ENCODE results near the gene WWOX.
A peak's percentile ranks its signal among the peaks of the same experiment; 100 is the strongest.

The WWOX gene

GRCh38 chr16:79055251-79055970, 956.0 kb downstream of the WWOX start:
- DNase-seq, result no peak

- no peak for DNase-seq
These were observed 961.7 kb downstream of the WWOX start for GRCh38 chr16:79061181-79061580.

DNA sequence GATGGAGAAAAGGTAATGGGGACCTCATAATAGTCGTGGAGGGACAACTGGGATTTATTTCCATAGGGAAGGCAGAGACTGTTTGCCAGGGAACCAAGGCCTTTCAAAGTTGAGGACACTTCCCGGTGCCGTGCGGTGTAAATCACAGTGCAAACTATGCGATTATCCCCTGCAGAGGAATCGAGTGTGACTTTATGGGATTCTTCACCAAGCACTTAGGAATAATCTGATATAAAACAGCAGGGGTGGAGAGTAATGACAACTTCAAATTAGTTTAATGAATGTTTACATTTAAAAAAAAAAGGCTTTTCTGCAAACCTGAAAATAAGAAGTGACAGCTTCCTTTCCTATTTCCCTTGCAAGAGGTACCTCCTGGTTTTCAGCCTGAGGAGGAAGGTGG, 962.9 kb downstream of the WWOX start:
- no peak for DNase-seq

GRCh38 chr16:79062821-79063220, 963.4 kb downstream of the WWOX start:
- DNase-seq, result no peak

- DNase-seq, result no peak
These were observed 965.0 kb downstream of the WWOX start for GRCh38 chr16:79064256-79064972.

GRCh38 chr16:79066561-79066960, 967.1 kb downstream of the WWOX start:
- no peak for DNase-seq

GRCh38 chr16:79067600-79067999, 968.1 kb downstream of the WWOX start:
- no peak for DNase-seq

DNA sequence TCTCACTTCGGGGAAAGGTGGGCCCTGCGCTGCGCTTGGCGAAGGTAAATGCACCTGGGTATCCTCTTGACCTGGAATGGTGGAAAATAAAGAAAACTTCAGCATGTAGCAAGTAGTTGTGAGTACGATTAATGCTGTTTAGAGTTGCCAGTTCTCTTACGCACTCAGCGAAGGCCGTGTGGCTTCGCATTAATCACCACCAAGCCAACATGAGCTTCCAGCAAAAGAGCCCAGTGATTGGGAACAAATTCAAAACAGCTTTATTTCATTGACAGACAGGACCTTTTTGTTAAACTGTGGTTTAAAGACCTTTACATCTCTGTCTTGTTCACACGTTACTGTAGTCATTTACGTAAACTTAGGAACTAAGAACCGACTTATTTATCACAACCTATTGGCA, 969.7 kb downstream of the WWOX start:
- no peak for DNase-seq

GRCh38 chr16:79069633-79070032, 970.2 kb downstream of the WWOX start:
- no peak for DNase-seq

DNA sequence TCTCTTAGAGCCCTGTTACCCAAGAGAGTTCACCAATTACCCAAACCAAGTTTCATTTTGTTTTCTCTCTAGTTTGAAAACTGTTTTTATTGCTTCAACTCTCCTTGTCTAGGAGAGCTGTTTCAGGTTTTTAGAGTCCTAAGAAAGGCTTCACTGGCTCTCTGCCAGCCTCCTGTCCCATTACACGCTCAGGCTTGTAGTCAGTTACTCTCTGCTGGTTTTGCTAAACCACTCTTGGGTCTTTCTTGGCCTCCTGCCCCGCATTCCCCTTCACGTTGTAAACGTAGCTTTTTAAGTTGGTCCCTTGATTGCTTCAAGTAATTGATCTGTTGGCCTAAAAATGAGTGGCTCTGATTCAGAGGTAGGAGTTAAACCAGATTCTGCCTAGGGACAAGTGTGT, 972.0 kb downstream of the WWOX start:
- peak; percentile 52 for DNase-seq

DNA sequence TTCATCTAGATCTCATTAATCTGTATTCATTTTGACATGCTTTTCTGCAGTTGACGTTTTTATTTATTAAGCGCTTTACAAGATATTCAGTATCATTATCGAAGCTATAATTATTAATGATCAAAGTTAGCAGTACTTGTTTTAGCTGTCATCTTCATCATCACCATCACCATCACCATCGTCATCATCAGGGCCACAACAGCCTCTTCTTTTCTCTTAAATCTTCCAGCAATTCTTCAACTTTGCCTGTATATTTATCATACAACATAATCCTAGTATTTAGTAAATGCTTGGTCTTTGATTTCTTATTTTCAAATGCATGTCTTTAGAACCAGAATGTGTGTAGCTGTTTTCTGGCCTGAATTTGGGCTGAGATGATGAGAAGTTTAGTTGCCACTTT, 973.1 kb downstream of the WWOX start:
- DNase-seq, result no peak

- no peak for DNase-seq
These were observed 974.1 kb downstream of the WWOX start for GRCh38 chr16:79073566-79073965.

DNA sequence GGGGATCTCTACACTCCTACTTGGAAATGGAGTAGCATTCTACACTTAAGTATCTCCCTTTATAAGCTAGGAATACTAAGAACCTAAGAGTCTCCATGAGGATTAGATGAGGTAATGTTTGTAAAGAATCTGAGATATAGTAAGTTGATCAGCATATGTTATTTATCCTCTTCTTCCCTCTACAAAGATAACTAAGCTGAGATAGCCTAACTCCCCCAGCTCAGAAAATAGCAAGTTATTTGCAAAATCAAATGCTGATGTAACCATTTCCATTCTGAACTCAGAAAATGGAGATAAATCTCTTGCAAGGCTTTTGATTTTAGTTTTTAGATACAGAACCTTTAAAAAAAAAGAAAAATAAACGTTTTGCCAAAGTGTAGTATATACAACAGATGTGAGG, 975.1 kb downstream of the WWOX start:
- no peak for DNase-seq

DNA sequence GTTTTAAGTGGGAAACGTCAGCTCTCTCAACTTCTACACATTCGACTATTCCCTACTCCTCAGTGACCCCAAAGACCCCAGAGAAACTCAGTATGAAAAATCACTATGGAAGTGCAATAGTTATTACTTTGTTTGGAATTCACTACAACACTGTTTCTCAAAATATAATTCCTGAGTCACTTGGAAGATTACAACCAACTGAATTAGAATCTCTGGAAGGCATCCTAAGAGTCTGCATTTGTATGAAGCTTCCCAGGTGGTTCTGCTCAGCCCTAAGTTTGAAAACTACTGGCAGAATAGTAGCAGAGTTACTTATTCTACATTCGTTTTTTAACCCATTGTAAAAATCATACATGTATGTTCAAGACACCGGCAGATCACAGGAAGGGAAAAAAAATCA, 975.5 kb downstream of the WWOX start:
- DNase-seq, result no peak

DNA sequence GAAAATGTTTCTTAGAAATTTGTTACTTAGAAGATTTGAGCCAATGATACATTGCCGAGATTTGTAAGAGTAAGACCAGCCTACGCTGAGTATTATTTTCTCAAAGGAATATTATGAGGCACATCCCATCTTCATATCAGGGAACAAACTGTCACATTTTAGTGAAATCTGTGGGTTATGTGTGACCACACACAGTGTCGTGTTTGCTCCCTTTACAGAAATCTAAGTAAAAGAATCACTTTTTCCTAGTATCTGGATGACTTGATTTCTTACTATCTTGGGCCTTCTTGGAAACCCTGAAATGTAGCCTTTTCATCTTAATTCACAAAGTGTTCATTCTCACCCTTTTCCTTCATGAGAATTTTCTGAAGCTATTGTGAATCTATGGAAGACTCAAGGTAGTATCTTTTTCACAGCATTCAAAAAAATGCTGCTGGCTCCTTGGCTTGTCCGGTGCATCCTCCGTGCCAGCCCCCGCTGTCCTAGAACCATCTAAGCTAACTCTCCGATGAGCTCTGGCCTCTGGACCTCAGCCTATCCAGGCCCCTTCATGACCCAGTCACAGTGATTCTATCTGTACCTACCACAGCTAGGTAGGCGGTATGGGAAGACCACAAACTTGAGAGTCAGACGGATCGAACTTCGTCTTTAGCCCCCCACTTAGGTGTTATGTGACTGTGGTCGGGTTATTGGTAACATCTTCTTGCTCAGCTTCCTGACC, 976.8 kb downstream of the WWOX start:
- no peak for DNase-seq

DNA sequence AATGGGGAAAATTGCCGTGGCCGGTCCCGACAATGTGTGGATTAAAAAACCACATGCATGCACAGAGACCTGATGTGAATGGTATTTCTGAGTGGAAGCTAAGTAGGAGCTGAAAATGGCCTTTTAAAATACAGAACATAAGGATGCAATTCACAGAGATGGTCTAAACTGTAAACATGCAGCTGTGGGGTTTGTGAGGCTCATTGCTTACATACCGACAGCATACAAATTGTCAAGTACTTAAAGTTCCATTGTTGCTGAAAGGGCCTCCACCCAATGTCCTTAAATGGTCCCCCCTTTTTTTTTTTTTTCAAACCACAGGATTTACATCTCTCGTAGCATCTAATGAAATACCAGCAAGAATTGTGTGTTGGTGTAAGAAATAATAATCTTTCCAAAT, 977.9 kb downstream of the WWOX start:
- DNase-seq, result no peak

- DNase-seq, result no peak
These were observed 980.4 kb downstream of the WWOX start for GRCh38 chr16:79079656-79080420.

DNA sequence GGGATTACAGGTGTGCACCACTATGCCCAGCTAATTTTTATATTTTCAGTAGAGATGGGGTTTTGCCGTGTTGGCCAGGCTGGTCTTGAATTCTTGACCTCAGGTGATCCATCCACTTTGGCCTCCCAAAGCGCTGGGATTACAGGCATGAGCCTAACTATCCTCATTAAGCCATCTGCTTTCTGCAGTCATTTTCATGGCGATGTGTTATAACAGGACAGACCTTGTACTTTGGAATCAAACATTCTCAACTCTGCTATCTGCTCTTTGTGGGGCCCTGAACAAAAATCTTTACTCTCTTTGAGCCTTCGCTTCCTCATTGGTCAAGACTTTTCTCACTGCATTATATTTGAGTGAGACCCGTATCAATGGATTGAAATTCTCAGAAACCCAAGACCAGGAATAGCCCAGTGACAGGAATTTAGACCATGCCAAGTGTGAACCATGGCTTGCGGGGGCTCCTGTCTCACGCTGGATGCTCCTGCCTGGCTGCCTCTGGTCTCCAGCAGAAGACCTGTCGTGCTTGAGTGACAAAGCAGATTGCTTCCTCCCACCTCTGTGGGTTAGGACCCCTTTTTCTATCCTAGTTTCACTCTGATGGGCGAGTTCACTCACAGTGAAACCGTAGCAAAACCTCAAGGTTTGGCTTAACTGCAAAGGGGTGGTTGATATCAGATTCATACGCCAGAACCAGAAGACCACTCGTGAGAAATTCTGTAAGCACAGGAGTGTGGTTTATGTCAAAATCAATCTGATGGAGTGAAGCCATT, 982.0 kb downstream of the WWOX start:
- DNase-seq, result no peak

DNA sequence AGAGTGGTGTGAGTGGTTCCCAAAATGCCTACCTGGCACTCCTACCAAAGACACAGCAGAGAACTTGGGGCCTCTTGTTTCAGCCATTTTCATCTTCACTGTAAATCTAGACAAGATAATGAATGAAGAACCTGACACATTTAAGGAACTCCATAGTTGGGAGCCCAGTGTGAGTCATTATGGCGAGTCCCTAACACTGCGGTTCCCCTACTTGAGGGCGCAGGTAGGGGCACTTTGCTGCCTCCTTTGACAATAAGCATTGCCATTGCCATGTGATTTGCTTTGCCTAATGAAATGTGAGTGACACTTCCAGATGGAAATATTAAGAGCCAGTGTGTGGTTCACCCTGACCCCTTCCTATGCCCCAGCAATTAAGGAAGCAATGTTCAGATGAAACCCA, 983.5 kb downstream of the WWOX start:
- DNase-seq, result no peak

DNA sequence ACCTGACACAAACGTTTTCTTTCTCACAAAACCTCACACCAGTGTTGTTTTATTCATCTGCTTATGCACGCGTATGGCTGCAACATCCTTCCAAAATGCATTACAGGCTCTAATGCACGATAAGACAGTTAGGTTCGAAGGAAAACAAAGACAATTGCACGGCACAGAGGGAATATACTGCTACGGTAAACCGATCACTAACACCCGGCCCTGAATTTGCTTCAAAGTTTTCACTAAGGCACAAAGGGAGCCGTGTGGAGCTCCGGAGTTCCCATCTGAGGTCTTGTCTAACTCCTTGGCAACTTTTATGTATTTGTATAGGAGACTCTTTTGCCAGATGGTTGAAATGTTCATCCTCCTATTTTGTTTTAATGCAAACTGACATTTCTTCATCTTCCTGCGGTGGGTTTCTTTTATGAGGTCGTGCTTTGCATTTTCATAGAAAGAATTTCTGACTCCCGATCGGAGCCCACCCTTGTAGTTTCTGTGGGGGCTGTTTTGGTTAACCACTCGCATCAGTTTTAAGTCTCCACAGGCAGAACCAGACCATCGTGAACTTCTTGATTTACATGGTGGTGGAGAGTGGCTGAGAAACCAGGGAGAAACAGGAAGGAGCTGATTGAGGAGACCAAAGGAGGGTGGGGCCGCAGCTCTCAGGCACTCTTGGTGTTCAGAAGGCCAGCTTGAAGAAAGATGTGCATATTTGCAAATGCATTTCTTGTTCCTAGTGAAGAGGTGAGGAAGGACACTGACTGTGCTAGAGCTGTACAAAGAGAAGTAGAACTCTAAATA, 984.2 kb downstream of the WWOX start:
- DNase-seq, result peak; percentile 28

DNA sequence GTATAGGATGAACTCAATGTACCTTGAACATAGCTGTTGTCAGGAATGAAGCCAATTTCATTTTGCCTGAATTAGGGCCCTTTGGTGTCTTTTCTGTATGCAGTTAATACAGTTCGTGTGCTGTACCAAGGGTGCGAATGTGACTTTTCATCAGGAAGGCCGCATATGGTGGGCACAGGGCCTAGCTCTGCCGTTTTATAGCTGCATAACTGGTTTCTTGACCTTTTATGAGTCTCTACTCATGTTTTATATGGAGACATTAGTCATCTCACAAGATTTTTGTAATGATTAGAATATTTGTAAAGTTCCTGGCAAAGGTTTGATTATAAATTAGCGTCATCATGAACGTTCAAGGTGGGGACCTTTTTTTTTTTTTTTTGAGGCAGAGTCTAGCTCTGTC, 989.5 kb downstream of the WWOX start:
- DNase-seq, result no peak
